GM12892 (cell line): ENCODE results near the gene MGLL.

Experiments
- POLR2A ChIP-seq: IDR thresholded peaks from 2 replicates; pipeline ENCODE4 v1.6.1; 2011; ENCODE audit warnings: low read depth, low read length, control low read depth
- POLR2AphosphoS5 ChIP-seq: IDR thresholded peaks from 2 replicates; pipeline ENCODE4 v1.6.1; 2011; ENCODE audit warnings: low read depth, low read length, control low read depth
- TAF1 ChIP-seq: IDR thresholded peaks from 2 replicates; pipeline ENCODE4 v1.6.1; 2011; ENCODE audit warnings: low read depth, mild to moderate bottlenecking, control low read depth, low read length, borderline replicate concordance

- TF ChIP-seq POLR2AphosphoS5 (no peak), TAF1 (no peak), POLR2A (no peak)
These were observed 16.8 kb upstream of the MGLL start for GRCh38 chr3:127839099-127839498.
